Cardiac fibroblast (primary cell): Measurements from ENCODE around the gene UGDH.
"Not testable (repeated sequence)": the region's sequence is repeated elsewhere in the genome, so short reads cannot be mapped to it uniquely, and the experiment has no call there.

Experiments
- DNase-seq, 2 donors: peaks; one replicate each; pipeline versions ENCODE4 v3.0.0 to v3.0.0-alpha.2; 2010; ENCODE audit warnings: low read depth in 2 of 2
- H3K4me3 ChIP-seq, 2 donors: replicated peaks in 1 of 2; 1 replicate in 1 of 2; 2 replicates in 1 of 2; pipeline ENCODE4 v1.5.1; 2011; ENCODE audit warnings: low read depth in 2 of 2, low read length in 2 of 2, mild to moderate bottlenecking in 2 of 2, moderate library complexity in 1 of 2
- TF ChIP-seq, protein P1 (sequence below): IDR thresholded peaks from one replicate; pipeline ENCODE4 v1.5.1; 2011; ENCODE audit warnings: low read depth, mild to moderate bottlenecking, low read length, inconsistent platforms

UGDH gene

DNA sequence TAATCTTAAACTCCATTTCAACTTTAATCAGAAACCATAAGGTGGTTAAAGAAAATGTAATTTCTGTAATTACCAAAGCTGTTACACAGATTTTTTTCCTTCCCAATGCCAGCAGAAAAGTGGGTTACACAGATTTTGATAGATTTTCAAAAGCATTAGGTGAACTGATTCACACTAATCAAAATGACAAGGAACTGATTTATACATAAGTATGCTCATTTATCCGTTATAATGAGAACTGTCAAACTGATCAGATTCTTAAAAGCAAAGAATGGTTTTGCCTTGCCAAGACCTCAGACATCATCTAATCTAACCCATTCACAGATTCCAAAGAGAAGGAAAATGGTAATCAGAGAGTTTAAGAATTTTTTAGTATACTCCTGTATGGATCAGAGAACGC, 5.2 kb downstream of the UGDH start:
- TF ChIP-seq, protein P1, sequence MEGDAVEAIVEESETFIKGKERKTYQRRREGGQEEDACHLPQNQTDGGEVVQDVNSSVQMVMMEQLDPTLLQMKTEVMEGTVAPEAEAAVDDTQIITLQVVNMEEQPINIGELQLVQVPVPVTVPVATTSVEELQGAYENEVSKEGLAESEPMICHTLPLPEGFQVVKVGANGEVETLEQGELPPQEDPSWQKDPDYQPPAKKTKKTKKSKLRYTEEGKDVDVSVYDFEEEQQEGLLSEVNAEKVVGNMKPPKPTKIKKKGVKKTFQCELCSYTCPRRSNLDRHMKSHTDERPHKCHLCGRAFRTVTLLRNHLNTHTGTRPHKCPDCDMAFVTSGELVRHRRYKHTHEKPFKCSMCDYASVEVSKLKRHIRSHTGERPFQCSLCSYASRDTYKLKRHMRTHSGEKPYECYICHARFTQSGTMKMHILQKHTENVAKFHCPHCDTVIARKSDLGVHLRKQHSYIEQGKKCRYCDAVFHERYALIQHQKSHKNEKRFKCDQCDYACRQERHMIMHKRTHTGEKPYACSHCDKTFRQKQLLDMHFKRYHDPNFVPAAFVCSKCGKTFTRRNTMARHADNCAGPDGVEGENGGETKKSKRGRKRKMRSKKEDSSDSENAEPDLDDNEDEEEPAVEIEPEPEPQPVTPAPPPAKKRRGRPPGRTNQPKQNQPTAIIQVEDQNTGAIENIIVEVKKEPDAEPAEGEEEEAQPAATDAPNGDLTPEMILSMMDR, result no peak
- H3K4me3 ChIP-seq, result no peak overlapping the region
- DNase-seq, result no peak

- H3K4me3 ChIP-seq, result no peak overlapping the region
- peak; percentile 56 to 79 for DNase-seq
- TF ChIP-seq, protein P1, result no peak
Measured at GRCh38 chr4:39521253-39521919, 5.9 kb downstream of the UGDH start.

DNA sequence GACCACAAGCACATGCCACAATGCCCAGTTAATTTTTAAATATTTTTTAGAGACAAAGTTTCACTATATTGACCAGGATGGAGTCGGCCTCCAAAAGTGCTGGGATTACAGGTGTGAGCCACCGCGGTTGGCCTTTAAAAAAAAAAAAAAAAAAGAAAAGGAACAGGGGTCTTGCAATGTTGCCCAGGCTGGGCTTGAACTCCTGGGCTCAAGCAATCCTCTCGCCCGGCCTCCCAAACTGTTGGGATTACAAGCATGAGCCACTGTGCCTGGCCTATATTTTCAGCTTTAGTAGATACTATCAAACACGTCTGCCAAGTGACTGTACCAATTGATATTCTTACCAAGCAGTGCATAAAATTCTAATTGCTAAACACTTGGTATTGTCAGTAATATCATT, 8.8 kb downstream of the UGDH start:
- H3K4me3 ChIP-seq, result no peak overlapping the region
- DNase-seq, result no peak
- TF ChIP-seq, protein P1, result no peak

- no peak overlapping the region for H3K4me3 ChIP-seq
- TF ChIP-seq, protein P1, result no peak
- no peak for DNase-seq
Measured at GRCh38 chr4:39516407-39516966, 10.8 kb downstream of the UGDH start.

GRCh38 chr4:39515669-39516401, 11.4 kb downstream of the UGDH start:
- DNase-seq, H3K4me3 ChIP-seq: not testable (repeated sequence)

DNA sequence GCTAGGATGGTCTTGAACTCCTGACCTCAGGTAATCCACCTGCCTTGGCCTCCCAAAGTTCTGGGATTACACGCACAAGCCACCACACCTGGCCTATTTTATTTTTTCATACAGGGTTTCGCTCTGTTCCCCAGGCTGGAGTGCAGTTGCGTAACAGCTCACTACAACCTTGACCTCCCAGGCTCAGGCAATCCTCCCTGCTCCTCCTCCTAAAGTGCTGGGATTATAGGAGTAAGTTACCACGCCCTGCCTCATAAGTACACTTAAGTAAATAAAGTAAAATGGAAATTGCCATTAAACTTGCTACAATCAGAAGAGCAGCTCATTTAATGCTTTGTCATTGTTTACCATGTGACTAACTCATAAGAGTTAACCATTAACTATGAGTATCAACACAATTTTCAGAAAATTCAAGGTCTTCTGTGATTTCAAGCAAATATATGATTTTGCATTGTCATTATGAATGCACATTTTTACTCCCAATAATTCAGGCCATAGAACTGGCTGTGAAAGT, 12.3 kb downstream of the UGDH start:
- DNase-seq, result peak; percentile 13 to 71
- TF ChIP-seq, protein P1, result no peak
- H3K4me3 ChIP-seq, result no peak overlapping the region

DNA sequence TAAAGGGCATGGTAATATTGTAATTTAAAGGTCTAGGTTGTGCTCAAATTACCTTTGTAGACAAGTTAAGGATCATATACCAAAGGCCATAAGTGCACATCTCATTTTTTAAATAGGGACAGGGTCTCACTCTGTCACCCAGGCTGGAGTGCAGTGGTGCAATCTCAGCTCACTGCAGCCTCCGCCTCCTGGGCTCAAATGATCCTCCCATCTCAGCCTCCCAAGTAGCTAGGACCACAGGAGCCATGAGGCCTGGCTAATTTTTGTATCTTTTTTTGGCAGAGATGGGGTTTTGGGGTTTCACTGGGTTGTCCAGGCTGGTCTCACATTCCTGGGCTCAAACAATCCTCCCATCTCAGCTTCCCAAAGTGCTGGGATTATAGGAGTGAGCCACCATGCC, 13.0 kb downstream of the UGDH start:
- H3K4me3 ChIP-seq, result not testable (repeated sequence)

More for the DNA sequence above, 13.0 kb downstream of the UGDH start:
- DNase-seq, result not testable (repeated sequence)
